A673 (cell line): ENCODE results near the gene CNTLN.

ENCODE experiments used
- CTCF ChIP-seq: fragments of 300-800, 200-600 bp; sonication (generic); conservative IDR thresholded peaks from 2 replicates; pipeline ENCODE4 v1.5.1; 2017; ENCODE audit warnings: low read depth, mild to moderate bottlenecking, antibody characterized with exemption, low read length, moderate library complexity, mixed read lengths
- EZH2 ChIP-seq: fragments of 200-600 bp; sonication (generic); IDR thresholded peaks from 2 replicates; pipeline ENCODE4 v1.6.1; 2017; ENCODE audit warnings: borderline replicate concordance, low read depth, mild to moderate bottlenecking, mixed read lengths, antibody characterized with exemption, low read length; ENCODE audit not compliant: poor library complexity, severe bottlenecking

- TF ChIP-seq CTCF: no peak
- no peak for TF ChIP-seq EZH2
Observed at GRCh38 chr9:17453751-17454150, 318.9 kb downstream of the CNTLN start.
